ENCODE results near the gene RNF152.

The RNF152 gene

DNA sequence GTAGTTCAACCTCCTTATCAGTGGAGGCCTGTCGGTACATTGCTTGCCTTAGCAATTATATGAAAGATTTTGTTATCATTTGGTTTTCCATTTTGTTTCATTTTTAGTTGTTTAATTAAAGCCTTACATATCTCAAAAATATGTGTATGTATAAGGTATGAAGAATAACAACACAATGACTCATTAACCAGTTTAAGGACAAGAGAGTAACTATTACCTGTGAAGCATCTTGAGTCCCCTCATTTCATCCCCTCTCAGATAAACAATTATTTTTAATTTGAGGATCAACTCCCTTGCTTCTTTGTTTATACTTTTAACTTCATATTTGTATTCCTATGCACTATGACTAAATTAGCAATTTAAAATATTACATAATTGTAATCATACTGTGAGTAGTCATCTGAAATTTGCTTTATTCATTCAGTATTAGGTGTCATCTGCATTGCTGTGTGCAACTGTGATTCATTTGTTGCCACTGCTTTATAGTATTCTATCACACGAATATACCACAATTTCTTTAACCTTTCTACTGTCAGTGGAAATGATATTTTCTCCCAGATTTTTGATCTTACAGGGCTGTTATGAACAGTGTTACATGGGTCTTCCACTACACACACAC is 126.4 kb downstream of the RNF152 start:
- H3K27me3 ChIP-seq (ENCODE audit: insufficient read depth, low read depth), result no peaks in the 10 kb centered on the region
- no peak overlapping the region for H3K9ac ChIP-seq
- H3K27ac ChIP-seq, result no peak overlapping the region
- no peaks in the 10 kb centered on the region for H4K20me1 ChIP-seq (ENCODE audit: insufficient read depth)
- peaks cover 20% of the 10 kb centered on the region for H3K4me1 ChIP-seq (ENCODE audit: low read depth, poor library complexity, severe bottlenecking)
- no peaks in the 10 kb centered on the region for H3K79me2 ChIP-seq (ENCODE audit: insufficient read depth, low read depth)
- TF ChIP-seq, protein P1, sequence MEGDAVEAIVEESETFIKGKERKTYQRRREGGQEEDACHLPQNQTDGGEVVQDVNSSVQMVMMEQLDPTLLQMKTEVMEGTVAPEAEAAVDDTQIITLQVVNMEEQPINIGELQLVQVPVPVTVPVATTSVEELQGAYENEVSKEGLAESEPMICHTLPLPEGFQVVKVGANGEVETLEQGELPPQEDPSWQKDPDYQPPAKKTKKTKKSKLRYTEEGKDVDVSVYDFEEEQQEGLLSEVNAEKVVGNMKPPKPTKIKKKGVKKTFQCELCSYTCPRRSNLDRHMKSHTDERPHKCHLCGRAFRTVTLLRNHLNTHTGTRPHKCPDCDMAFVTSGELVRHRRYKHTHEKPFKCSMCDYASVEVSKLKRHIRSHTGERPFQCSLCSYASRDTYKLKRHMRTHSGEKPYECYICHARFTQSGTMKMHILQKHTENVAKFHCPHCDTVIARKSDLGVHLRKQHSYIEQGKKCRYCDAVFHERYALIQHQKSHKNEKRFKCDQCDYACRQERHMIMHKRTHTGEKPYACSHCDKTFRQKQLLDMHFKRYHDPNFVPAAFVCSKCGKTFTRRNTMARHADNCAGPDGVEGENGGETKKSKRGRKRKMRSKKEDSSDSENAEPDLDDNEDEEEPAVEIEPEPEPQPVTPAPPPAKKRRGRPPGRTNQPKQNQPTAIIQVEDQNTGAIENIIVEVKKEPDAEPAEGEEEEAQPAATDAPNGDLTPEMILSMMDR (conservative IDR thresholded peaks at IDR 0.05; ENCODE audit: low read depth, low read length), result no peak
- no peak overlapping the region for H3K4me2 ChIP-seq
- H2AFZ ChIP-seq (ENCODE audit: low read depth), result no peak overlapping the region
- no peaks in the 10 kb centered on the region for H3K36me3 ChIP-seq (ENCODE audit: insufficient read depth)
- no peak overlapping the region for H3K4me3 ChIP-seq (IDR thresholded peaks at IDR 0.05; ENCODE audit: insufficient read depth, low read depth, low read length)

DNA sequence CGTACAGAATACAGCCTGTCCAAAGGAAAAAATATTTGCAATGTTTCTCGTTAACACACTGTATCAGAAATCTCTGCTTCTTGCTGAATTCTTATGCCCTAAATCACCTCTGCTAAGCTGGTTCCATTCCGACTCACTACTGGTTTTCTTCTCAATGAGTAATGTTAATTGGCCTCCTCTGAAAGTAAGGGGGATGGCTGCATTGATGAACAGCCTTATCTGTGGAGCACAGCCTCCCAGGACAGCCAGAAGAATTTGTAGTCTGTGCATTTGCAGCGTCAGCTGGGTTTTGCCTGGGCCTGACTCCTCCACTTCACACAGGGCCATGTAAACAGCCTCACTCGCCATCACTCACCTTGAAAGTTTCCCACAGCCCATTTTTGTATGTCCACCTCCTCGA is 127.7 kb downstream of the RNF152 start:
- H3K36me3 ChIP-seq (ENCODE audit: insufficient read depth), result no peaks in the 10 kb centered on the region
- no peaks in the 10 kb centered on the region for H3K27me3 ChIP-seq (ENCODE audit: insufficient read depth, low read depth)
- peak overlapping the region; percentile 53 for H3K4me2 ChIP-seq
- H2AFZ ChIP-seq (ENCODE audit: low read depth), result no peak overlapping the region
- H4K20me1 ChIP-seq (ENCODE audit: insufficient read depth), result no peaks in the 10 kb centered on the region
- no peaks in the 10 kb centered on the region for H3K79me2 ChIP-seq (ENCODE audit: insufficient read depth, low read depth)
- no peak overlapping the region for H3K4me3 ChIP-seq (IDR thresholded peaks at IDR 0.05; ENCODE audit: insufficient read depth, low read depth, low read length)
- TF ChIP-seq, protein P1 (conservative IDR thresholded peaks at IDR 0.05; ENCODE audit: low read depth, low read length), result no peak
- H3K9ac ChIP-seq, result no peak overlapping the region
- H3K27ac ChIP-seq, result no peak overlapping the region
- peaks cover 20% of the 10 kb centered on the region for H3K4me1 ChIP-seq (ENCODE audit: low read depth, poor library complexity, severe bottlenecking)

DNA sequence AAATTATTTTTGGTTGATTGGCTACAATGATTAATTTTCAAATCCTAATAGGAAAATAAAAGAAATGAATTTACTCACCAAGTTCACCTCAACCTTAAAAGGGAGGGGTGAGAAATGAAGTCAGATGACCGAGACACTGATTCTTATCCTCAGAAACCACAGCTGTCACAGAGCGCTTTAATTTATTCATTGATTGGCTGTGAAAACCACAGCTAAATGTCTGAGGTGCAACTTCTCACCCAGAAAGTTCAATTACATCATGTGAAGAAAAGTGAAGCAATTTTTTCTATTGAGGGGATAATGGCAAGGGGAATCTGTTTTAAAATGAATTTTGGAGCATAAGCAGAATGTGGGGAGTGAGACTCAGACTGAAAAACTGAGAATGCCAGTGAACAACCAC is 128.4 kb downstream of the RNF152 start:
- H3K27me3 ChIP-seq (ENCODE audit: insufficient read depth, low read depth), result no peaks in the 10 kb centered on the region
- no peak overlapping the region; the same call in 1 of the 2 replicates for H3K27ac ChIP-seq
- no peaks in the 10 kb centered on the region for H3K36me3 ChIP-seq (ENCODE audit: insufficient read depth)
- no peak overlapping the region for H3K4me3 ChIP-seq (IDR thresholded peaks at IDR 0.05; ENCODE audit: insufficient read depth, low read depth, low read length)
- no peaks in the 10 kb centered on the region for H4K20me1 ChIP-seq (ENCODE audit: insufficient read depth)
- H3K9ac ChIP-seq, result no peak overlapping the region
- TF ChIP-seq, protein P1 (conservative IDR thresholded peaks at IDR 0.05; ENCODE audit: low read depth, low read length), result no peak
- no peaks in the 10 kb centered on the region for H3K79me2 ChIP-seq (ENCODE audit: insufficient read depth, low read depth)
- H3K4me2 ChIP-seq, result peak overlapping the region; percentile 53
- no peak overlapping the region for H2AFZ ChIP-seq (ENCODE audit: low read depth)
- peaks cover 20% of the 10 kb centered on the region for H3K4me1 ChIP-seq (ENCODE audit: low read depth, poor library complexity, severe bottlenecking)

DNA sequence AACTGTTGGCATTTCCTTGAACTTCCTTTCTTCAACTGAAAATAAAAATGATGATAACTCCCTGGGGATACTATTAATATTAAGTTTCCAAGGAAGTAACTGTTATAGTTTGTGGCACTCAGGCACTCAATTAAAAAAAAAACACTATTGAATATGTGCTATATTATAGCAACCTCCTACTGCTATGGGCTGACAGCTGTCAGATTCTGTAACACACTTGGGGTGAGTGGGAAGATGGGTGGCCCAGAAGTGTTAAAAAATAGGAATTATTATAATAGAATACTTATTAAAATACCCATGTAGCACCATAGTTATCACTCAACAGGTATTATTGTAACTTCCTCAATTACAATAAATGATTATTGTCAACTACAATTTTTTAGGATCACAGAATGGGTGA is 130.9 kb downstream of the RNF152 start:
- Histone ChIP-seq H3K9ac (no peak overlapping the region), H3K27me3 (ENCODE audit: insufficient read depth, low read depth) (no peaks in the 10 kb centered on the region), H3K4me1 (ENCODE audit: low read depth, poor library complexity, severe bottlenecking) (peaks cover 20% of the 10 kb centered on the region), H2AFZ (ENCODE audit: low read depth) (no peak overlapping the region), H3K36me3 (ENCODE audit: insufficient read depth) (no peaks in the 10 kb centered on the region), H3K27ac (no peak overlapping the region), H3K79me2 (ENCODE audit: insufficient read depth, low read depth) (no peaks in the 10 kb centered on the region), H3K4me3 (IDR thresholded peaks at IDR 0.05; ENCODE audit: insufficient read depth, low read depth, low read length) (no peak overlapping the region), H3K4me2 (no peak overlapping the region), H4K20me1 (ENCODE audit: insufficient read depth) (no peaks in the 10 kb centered on the region)
- TF ChIP-seq, protein P1 (conservative IDR thresholded peaks at IDR 0.05; ENCODE audit: low read depth, low read length), result no peak

Data from KMS-11 (cell line).